HG03520 (cell line): ENCODE measurements around the gene PALB2.

Experiments used
- ATAC-seq: cut with Tn5 transposase; IDR thresholded peaks from one replicate; pipeline ENCODE4 v1.9.1; 2021; ENCODE audit warnings: mild to moderate bottlenecking, moderate library complexity; ENCODE audit not compliant: unreplicated experiment

The PALB2 gene

GRCh38 chr16:23556881-23557778 lies 84.0 kb downstream of the PALB2 start, which contains the start of the genes EARS2 and UBFD1:
EARS2 (minus strand) TSS chr16:23557350; CDS start chr16:23557343, 7 bp downstream.
UBFD1 (plus strand) TSS chr16:23557727; CDS start chr16:23557743, 16 bp downstream.
- peak; percentile 85 for ATAC-seq

- ATAC-seq = no peak
Measured at GRCh38 chr16:23554536-23554935, 86.6 kb downstream of the PALB2 start.
